Measurements from ENCODE around the gene PIK3CD.

- TF ChIP-seq, protein P1, sequence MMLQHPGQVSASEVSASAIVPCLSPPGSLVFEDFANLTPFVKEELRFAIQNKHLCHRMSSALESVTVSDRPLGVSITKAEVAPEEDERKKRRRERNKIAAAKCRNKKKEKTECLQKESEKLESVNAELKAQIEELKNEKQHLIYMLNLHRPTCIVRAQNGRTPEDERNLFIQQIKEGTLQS (IDR thresholded peaks at IDR 0.05; ENCODE audit: borderline replicate concordance, extremely low read depth, low read depth, low read length) = no peak
- no peak for TF ChIP-seq ZNF384 (IDR thresholded peaks at IDR 0.05; ENCODE audit: borderline replicate concordance, low read depth, low read length)
- TF ChIP-seq CTCF (IDR thresholded peaks at IDR 0.05 in 2 of 3, conservative IDR thresholded peaks at IDR 0.05 in 1 of 3; ENCODE audit: control insufficient read depth in 2 of 3, extremely low read depth in 1 of 3, insufficient read depth in 1 of 3, low read depth in 3 of 3, low read length in 3 of 3) = no peak
- TF ChIP-seq NR2C2 (IDR thresholded peaks at IDR 0.05; ENCODE audit: borderline replicate concordance, control insufficient read depth, insufficient read length, low read depth) = no peak
- no peak for TF ChIP-seq BHLHE40 (IDR thresholded peaks at IDR 0.05; ENCODE audit: borderline replicate concordance in 1 of 2, low read depth in 2 of 2, low read length in 1 of 2)
- no peak; the same call in 1 of the 2 replicates for TF ChIP-seq POLR2AphosphoS5 (IDR thresholded peaks at IDR 0.05; ENCODE audit: low read length)
- no peak for TF ChIP-seq CBFB (IDR thresholded peaks at IDR 0.05; ENCODE audit: low read depth)
- no peak for TF ChIP-seq SP1 (IDR thresholded peaks at IDR 0.05; ENCODE audit: low read depth, low read length)
- TF ChIP-seq MLLT1 (IDR thresholded peaks at IDR 0.05) = no peak
- TF ChIP-seq, protein P2, sequence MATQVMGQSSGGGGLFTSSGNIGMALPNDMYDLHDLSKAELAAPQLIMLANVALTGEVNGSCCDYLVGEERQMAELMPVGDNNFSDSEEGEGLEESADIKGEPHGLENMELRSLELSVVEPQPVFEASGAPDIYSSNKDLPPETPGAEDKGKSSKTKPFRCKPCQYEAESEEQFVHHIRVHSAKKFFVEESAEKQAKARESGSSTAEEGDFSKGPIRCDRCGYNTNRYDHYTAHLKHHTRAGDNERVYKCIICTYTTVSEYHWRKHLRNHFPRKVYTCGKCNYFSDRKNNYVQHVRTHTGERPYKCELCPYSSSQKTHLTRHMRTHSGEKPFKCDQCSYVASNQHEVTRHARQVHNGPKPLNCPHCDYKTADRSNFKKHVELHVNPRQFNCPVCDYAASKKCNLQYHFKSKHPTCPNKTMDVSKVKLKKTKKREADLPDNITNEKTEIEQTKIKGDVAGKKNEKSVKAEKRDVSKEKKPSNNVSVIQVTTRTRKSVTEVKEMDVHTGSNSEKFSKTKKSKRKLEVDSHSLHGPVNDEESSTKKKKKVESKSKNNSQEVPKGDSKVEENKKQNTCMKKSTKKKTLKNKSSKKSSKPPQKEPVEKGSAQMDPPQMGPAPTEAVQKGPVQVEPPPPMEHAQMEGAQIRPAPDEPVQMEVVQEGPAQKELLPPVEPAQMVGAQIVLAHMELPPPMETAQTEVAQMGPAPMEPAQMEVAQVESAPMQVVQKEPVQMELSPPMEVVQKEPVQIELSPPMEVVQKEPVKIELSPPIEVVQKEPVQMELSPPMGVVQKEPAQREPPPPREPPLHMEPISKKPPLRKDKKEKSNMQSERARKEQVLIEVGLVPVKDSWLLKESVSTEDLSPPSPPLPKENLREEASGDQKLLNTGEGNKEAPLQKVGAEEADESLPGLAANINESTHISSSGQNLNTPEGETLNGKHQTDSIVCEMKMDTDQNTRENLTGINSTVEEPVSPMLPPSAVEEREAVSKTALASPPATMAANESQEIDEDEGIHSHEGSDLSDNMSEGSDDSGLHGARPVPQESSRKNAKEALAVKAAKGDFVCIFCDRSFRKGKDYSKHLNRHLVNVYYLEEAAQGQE (IDR thresholded peaks at IDR 0.05; ENCODE audit: low read depth, low read length) = no peak
- no peak for TF ChIP-seq FOXM1 (IDR thresholded peaks at IDR 0.05; ENCODE audit: low read depth, low read length)
- TF ChIP-seq, protein P3, sequence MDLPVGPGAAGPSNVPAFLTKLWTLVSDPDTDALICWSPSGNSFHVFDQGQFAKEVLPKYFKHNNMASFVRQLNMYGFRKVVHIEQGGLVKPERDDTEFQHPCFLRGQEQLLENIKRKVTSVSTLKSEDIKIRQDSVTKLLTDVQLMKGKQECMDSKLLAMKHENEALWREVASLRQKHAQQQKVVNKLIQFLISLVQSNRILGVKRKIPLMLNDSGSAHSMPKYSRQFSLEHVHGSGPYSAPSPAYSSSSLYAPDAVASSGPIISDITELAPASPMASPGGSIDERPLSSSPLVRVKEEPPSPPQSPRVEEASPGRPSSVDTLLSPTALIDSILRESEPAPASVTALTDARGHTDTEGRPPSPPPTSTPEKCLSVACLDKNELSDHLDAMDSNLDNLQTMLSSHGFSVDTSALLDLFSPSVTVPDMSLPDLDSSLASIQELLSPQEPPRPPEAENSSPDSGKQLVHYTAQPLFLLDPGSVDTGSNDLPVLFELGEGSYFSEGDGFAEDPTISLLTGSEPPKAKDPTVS (IDR thresholded peaks at IDR 0.05; ENCODE audit: low read depth, low read length) = no peak
These were observed 72.4 kb downstream of the PIK3CD start for GRCh38 chr1:9723926-9724325.
